Measurements from ENCODE around the gene PSENEN. TPM values are rescaled to one million over a fixed set of nuclear protein-coding genes. Genes with fewer than 3 reads are reported as not detected.

Gene PSENEN
- total RNA-seq, 2 donors from 2014 or later: 39.9 to 65.2 TPM

- TF ChIP-seq CTCF (IDR thresholded peaks at IDR 0.05) (no peak), POLR2A (IDR thresholded peaks at IDR 0.05) (no peak)
- Histone ChIP-seq H3K9me3 (no peaks in the 10 kb centered on the region), H3K4me1 (replicated peaks) (peaks cover 15% of the 10 kb centered on the region), H3K27me3 (replicated peaks; ENCODE audit: insufficient read depth) (no peaks in the 10 kb centered on the region), H3K4me3 (no peak overlapping the region), H3K27ac (no peak overlapping the region), H3K36me3 (peaks cover 25 to 35% of the 10 kb centered on the region in 2 donors)
- intact Hi-C loops (cut with DNase I): no loop called here
- 94% methylated on average over 9 of the region's 9 CpGs for WGBS
- no peak for DNase-seq (ENCODE audit: low spot score)
These were observed 25.3 kb upstream of the PSENEN start for GRCh38 chr19:35720163-35720524.

DNA sequence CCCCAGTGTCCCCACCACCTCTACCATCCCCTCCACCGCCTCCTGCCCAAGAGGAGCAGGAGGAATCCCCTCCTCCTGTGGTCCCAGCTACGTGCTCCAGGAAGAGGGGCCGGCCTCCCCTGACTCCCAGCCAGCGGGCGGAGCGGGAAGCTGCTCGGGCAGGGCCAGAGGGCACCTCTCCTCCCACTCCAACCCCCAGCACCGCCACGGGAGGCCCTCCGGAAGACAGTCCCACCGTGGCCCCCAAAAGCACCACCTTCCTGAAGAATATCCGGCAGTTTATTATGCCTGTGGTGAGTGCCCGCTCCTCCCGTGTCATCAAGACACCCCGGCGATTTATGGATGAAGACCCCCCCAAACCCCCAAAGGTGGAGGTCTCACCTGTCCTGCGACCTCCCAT lies 24.8 kb upstream of the PSENEN start:
- Histone ChIP-seq H3K9me3 (no peaks in the 10 kb centered on the region), H3K27me3 (replicated peaks; ENCODE audit: insufficient read depth) (no peaks in the 10 kb centered on the region), H3K27ac (no peak overlapping the region), H3K4me1 (replicated peaks) (peaks cover 14% of the 10 kb centered on the region), H3K36me3 (peaks cover 30 to 40% of the 10 kb centered on the region in 2 donors), H3K4me3 (no peak overlapping the region)
- TF ChIP-seq CTCF (IDR thresholded peaks at IDR 0.05) (no peak), POLR2A (IDR thresholded peaks at IDR 0.05) (no peak), POLR2AphosphoS5 (IDR thresholded peaks at IDR 0.05) (no peak)
- 81% methylated on average over 15 of the region's 17 CpGs for WGBS
- intact Hi-C loops (cut with DNase I): no loop called here
- DNase-seq (ENCODE audit: low spot score): no peak

DNA sequence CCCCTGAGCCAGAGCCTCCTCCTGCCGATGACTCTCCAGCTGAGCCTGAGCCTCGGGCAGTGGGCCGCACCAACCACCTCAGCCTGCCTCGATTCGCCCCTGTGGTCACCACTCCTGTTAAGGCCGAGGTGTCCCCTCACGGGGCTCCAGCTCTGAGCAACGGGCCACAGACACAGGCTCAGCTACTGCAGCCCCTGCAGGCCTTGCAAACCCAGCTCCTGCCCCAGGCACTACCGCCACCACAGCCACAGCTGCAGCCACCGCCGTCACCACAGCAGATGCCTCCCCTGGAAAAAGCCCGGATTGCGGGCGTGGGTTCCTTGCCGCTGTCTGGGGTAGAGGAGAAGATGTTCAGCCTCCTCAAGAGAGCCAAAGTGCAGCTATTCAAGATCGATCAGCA lies 24.1 kb upstream of the PSENEN start:
- no peak for TF ChIP-seq CTCF (IDR thresholded peaks at IDR 0.05)
- TF ChIP-seq POLR2AphosphoS5 (IDR thresholded peaks at IDR 0.05): no peak
- Histone ChIP-seq H3K4me1 (replicated peaks) (peaks cover 9% of the 10 kb centered on the region), H3K27ac (no peak overlapping the region), H3K4me3 (no peak overlapping the region), H3K36me3 (peaks cover 31 to 46% of the 10 kb centered on the region in 2 donors), H3K27me3 (replicated peaks; ENCODE audit: insufficient read depth) (no peaks in the 10 kb centered on the region), H3K9me3 (no peaks in the 10 kb centered on the region)
- no peak for DNase-seq (ENCODE audit: low spot score)
- WGBS: 87% methylated on average over 16 of the region's 16 CpGs
- intact Hi-C loops (cut with DNase I): no loop called here

DNA sequence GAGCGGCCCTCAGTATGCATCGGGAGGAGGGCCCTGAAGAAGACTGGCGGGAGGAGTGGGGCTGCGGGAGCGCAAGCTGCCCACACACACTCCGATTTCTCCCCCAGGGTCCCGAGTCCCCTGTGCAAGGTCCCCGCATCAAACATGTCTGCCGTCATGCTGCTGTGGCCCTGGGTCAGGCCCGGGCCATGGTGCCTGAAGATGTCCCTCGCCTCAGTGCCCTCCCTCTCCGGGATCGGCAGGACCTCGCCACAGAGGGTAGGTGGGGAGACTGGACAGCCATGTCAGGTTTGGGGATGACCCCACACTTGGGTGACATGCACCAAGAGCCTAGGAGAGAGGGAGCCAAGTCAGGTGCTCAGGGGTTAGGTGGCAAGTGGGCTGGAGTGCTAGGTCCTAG lies 23.0 kb upstream of the PSENEN start:
- Histone ChIP-seq H3K27ac (no peak overlapping the region), H3K36me3 (peaks cover 36 to 55% of the 10 kb centered on the region in 2 donors), H3K4me3 (no peak overlapping the region), H3K9me3 (no peaks in the 10 kb centered on the region), H3K27me3 (replicated peaks; ENCODE audit: insufficient read depth) (no peaks in the 10 kb centered on the region), H3K4me1 (replicated peaks) (peaks cover 9% of the 10 kb centered on the region)
- intact Hi-C loops (cut with DNase I): no loop called here
- 90% methylated on average over 14 of the region's 14 CpGs for WGBS
- TF ChIP-seq POLR2AphosphoS5 (IDR thresholded peaks at IDR 0.05) (no peak), CTCF (IDR thresholded peaks at IDR 0.05) (no peak), POLR2A (IDR thresholded peaks at IDR 0.05) (no peak)
- DNase-seq (ENCODE audit: low spot score): no peak

DNA sequence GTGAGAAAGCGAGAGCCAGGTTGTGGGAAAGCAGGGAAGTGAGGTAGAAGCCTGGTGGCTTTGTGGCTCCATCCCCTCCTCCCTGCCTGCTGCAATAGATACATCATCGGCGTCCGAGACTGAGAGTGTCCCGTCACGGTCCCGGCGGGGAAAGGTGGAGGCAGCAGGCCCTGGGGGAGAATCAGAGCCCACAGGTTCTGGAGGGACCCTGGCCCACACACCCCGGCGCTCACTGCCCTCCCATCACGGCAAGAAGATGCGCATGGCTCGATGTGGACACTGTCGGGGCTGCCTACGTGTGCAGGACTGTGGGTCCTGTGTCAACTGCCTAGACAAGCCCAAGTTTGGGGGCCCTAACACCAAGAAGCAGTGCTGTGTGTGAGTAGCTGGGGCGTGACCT lies 22.6 kb upstream of the PSENEN start:
- intact Hi-C loops (cut with DNase I): no loop called here
- TF ChIP-seq POLR2AphosphoS5 (IDR thresholded peaks at IDR 0.05): no peak
- Histone ChIP-seq H3K27ac (no peak overlapping the region), H3K27me3 (replicated peaks; ENCODE audit: insufficient read depth) (no peaks in the 10 kb centered on the region), H3K4me1 (replicated peaks) (peaks cover 9% of the 10 kb centered on the region), H3K9me3 (no peaks in the 10 kb centered on the region), H3K36me3 (peaks cover 39 to 60% of the 10 kb centered on the region in 2 donors), H3K4me3 (no peak overlapping the region)
- DNase-seq (ENCODE audit: low spot score): no peak
- WGBS: 92% methylated on average over 16 of the region's 16 CpGs
